GM19455 (cell line): ENCODE measurements around the gene SLC6A6.

Experiments
- ATAC-seq: cut with Tn5 transposase; IDR thresholded peaks from one replicate; pipeline ENCODE4 v1.9.1; 2021; ENCODE audit not compliant: unreplicated experiment

Gene SLC6A6

DNA sequence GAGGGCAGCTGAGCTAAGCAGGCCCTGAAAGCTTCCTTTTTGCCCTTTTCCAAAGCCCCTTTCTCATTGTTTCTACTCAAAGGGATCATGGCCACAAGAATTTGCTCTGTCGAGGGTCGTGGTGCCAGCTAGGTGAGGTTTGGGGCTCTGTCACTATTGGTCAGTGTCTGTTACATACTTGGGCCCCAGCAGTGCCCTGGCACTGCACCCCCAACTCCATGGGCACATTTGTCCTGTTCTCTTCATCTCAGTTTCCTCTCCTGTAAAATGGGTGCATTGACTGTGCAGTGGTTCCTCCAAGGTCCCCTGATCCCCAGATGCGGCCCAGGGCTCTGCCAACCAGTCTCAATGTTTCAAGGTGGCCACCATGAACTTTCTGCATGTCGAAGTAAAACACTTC, 62.1 kb downstream of the SLC6A6 start:
- ATAC-seq, result no peak

DNA sequence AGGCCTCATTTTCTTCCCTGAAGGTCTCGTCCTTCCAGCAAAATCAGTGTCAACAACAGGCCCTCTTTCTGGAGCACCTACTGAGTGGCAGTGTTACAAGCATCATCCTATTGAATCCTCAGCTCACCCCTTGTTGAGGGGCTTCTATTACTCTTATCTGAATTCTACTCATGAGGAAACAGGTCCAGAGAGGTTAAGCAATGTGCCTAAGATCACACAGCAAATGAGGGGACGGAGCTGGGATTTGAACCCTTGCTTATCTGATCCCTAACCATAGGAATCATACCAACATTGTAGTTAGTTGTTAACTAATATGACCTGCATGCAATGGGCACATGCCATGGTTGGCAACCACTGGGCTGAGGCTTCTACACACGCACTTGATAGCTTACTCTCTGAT, 63.0 kb downstream of the SLC6A6 start:
- no peak for ATAC-seq

DNA sequence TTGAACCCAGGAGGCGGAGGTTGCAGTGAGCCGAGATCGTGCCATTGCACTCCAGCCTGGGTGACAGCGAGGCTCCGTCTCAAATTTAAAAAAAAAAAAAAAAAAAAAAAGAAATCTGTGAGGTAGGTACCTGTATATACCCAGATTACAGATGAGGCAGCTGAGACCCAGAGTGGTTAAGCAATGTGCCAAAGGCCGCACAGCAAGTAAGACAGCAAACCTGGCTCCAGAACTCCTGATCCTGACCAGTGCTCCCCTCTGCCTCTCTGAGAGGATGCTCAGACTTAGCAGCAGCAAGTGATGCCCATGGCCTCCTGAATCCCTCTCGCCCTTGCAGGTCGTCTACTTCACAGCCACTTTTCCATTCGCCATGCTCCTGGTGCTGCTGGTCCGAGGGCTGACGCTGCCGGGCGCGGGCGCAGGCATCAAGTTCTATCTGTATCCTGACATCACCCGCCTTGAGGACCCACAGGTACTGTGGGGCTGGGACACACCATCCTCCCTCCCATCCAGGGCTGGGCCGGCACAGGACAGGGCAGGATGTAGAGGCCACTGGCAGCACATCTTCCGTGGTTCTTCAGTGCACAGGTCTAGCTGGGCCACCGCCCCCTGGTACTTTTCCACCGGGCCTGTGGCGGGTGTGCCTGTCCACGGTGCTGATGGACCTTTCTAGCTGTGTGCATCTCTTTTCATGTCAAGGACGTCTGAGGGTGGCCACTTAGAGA, 63.9 kb downstream of the SLC6A6 start:
- ATAC-seq, result no peak

DNA sequence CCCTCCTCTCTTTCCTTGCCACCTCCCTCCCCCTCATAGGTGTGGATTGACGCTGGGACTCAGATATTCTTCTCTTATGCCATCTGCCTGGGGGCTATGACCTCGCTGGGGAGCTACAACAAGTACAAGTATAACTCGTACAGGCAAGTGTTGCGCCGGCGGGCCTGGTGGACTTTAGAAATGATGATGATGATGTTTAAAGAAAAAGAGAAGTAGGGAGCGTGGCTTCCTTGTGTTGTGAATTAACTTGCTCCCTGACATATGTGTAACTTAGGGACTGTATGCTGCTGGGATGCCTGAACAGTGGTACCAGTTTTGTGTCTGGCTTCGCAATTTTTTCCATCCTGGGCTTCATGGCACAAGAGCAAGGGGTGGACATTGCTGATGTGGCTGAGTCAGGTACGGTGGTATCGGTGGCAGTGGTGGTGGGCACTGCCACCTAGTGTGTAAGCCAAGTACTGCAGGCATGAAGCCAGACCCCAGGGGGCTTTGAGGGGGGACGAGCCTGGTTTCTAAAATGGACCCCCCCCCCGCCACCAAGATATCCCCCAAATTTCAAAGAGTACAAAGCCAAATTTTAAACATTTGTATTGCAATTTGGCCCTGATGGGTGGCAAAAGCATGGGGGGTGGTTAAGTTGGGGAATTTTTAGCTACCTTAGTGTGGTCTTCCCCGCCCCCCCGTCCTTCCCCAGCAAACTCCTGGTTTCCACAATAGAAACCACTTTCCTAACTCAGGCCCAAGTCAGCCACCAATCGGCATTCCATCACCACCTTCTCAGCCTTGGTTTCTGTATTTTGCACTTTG, 65.6 kb downstream of the SLC6A6 start:
- no peak for ATAC-seq

DNA sequence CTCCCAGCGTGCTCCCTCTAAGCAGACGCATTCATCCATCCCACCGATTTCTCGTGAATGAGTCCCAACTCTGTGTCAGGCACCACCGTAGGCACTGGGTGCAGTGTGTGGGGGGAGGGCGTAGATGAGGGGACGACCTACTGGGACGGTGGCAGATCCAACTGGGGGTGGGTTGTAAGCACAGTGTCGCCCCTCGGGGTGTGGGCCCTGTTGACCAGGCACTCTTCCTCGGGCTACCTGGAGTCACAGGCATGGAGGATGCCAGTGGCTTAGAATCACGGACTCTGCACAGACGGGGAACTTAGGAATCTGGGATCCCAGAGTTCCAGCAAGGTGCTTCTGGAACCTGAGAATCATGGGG, 66.2 kb downstream of the SLC6A6 start:
- no peak for ATAC-seq

DNA sequence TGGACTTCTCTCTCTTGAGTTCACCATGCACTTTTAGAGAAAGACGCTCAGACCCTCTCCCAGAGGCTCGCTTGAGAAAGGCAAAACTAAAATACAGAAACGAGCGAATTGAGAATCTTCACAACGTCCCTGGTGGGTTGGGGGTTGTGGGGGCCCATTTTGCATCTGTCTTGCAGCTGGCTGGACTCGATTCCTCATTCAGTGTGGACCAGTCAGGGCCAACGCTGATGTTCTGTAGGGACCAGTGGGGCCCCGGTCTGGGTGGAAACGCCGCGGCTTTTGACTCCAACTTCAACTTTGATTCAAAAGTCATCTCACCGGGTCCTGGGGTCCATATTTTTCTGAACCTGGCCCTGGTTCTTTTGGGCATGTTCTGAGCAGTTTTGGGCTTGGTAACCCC, 68.1 kb downstream of the SLC6A6 start:
- ATAC-seq, result no peak

DNA sequence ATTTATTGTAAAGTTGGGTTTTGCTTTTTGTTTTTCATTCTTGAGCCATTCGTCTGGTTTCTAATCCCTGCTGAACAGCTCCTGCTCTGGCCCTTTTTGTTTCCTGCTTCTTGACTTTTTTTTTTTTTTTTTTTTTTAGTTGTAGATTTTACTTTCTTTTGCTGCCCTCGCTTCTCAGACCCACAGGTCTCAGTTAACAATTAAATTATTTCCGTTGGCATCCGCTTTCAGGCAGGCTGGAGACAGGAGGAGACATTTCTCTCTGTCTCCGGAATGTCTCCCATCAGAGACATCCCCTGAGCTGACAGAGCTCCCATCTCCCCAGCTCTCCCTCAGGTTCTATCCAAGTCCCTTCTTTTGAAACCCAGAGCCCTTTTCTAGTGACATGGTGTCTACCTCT, 68.6 kb downstream of the SLC6A6 start:
- ATAC-seq, result no peak

DNA sequence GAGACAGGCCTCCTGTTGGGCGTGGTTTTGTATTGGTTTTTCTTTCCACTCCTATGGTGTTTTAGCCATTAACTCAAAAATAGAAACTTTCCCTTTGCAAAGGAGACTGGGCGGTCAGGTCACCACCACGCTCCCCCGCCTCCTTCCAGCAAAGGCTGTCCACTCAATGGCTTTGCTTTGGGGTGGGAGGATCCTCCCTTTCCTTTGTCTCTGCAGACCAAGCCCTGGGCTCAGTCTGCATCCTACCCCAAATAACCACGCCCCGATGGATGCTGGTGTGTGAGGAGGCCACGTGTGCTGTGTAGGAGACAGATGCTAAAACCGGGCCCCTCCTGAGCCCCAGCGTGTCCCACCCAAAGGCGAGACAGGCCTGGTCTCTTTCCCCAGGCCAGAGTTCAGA, 69.3 kb downstream of the SLC6A6 start:
- no peak for ATAC-seq

DNA sequence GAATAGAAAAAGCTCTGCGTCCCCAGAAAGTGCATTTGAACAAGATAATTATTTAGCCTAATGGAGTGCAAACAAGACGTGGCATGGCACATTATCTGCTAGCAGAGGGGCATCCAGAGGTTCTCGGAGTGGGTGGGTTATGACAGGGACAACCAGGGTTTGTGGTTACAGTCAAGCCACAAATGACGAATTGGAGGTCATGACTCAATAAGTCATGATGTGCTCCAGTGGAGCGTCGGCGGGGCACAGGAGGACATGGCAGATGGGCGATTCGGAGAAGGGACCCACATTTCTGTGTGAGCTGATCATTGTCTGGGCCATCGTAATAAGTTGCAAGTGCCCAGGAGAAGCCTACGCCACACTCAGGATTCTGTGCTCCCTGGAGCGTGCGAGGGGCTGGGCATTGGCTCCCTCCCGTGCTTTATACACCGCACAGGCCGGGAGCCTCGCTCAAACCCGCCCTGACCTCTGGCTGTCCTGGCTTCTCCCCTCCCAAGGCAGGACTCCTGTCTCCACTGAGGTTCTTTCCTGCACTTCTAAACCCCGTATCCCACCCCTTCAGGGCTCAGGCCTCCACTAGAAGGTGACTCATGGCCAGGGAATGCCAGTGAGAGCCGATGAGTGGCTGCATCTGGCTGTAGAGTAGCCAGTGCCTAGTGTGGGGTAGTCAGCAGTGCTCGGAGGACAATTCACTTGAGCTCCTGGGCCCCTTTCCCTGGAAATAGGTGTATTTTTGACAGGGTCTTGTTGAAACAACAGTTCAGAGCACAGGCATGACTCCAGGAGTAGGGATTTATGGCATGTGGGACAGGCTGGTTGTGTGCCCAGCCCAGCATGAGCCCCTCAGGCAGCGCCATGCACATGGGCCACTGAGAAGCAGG, 70.3 kb downstream of the SLC6A6 start:
- ATAC-seq, result no peak

DNA sequence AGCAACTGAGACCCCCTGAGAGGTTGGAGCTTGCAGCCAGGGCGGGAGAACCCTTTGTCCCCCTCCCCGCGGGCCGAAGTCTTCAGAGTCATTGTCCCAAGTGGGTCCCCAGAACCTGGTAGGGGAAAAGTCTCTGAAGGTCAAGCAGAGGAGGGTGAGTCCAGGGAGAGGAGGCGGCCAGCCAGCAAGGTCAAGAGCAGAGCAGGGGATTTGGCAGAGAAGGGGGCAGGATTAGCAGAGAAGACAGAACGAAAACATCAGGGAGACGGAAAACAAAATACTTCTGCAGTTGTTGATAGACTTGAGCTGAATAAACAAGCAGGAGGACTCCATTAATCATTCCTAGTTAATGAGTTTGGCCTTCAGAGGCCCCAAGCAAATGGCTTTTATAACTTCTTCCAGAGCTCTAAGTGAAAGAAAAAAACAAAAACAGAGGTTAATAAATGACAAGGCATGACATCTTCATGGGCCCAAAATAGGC, 71.0 kb downstream of the SLC6A6 start:
- ATAC-seq, result no peak

DNA sequence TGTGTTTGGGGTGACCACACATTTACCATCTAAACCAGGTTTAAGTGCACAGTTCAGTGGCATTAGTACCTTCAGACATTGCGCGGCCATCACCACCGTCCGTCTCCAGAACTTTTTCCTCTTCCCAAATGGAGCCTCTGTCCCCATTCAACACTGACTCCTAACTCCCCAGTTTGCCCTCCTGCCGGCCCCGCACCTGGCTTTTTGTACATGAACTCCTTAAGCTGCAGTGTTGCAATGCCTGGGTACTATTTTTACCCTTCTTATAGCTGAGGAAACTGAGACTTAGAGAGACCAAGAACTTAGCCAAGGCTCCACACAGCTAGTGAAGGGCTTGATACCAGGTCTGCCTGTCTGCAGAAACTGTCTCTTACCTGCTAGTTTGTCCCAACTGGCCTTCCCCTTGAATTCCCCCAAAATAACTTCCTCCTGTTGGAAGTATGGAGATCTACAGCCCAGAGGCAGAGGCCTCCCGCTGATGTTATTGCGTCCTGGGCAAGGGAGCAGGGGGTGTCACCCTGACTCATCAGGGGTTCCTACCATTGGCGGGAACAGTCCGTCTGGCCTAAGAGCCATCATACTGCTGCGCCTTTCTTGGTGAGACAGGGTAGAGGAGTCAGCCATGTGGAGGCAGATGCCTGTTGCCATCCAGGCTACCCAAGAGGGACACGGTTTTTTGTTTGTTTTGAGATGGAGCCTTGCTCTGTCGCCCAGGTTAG, 72.1 kb downstream of the SLC6A6 start:
- ATAC-seq, result no peak

DNA sequence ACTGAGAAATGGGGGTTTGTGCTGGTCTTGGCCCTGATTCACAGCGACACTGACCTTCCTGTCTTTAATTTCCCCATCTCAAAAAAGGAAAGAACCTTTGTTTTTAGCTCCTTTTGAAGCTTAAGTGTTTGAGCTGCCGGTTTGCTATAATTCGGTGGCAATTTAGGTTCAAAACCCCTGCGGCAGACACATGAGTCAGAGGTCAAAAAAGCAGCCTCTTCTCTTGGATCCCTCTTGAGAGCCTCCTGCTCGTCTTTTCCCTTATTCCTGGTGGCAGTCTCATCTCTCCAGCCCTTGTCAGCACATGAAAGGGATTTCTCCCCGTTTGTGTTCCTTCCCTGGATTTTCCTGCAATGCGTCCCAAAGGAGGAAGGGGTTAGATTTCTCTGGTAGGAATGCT, 73.2 kb downstream of the SLC6A6 start:
- no peak for ATAC-seq

DNA sequence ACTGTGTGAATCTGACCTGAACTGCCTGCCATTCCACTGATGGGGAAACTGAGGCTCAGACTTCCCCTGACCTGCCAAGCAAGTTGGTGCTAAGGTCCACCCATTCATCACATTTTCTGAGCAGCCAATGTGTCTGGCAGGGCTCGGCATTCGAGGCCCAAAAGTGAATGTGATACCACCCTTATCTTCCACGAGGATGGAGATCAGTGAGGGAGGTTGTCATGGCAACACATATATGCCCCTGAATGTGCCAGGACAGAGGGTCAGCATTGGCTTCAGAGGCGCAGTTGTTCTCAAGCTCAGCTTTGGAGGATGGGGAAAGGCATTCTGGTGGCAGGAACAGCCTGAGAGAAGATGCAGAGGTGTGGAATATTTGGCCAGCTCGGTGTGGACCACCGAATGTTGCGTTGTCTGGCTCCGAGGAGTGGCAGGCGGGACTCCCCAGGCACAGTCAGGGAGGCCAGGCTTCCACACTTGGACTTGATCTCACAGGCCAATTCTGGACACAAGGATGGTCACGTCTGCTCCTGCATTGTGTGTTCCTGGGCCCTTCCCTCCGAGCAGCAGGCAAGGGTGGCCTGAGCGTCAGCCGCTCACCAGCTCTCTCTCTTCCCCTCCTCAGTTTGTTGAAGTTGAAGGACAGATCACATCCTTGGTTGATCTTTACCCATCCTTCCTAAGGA, 74.3 kb downstream of the SLC6A6 start:
- no peak for ATAC-seq

DNA sequence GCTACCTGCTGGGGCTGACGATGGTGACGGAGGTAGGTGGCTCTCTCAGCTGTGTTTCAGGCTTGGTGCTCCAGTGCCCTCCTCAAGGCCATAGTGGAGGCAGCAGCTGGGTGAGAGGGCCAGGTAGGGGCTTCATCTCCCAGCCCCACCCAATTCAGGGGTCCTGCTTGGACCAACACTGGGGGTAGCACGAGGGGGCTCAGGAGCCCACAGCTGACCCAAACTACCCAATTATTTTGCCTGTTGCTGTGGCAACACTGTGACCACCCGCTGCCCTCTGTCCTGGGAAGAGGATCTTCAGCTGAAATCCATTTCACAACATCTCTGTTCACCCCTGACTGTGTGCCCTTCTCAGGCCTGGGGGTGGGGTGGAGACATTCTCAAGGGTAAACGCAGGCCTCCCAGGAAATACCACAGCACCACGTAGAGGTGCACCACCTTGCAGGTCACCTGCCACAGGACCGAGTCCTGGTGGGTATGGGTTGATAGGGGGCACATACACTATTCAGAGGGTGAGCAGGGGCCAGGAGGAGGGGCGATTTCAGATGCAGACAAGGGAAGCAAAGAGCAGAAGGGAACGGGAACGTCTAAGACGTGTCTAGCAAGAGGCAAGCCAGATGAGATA, 75.0 kb downstream of the SLC6A6 start:
- ATAC-seq, result no peak

DNA sequence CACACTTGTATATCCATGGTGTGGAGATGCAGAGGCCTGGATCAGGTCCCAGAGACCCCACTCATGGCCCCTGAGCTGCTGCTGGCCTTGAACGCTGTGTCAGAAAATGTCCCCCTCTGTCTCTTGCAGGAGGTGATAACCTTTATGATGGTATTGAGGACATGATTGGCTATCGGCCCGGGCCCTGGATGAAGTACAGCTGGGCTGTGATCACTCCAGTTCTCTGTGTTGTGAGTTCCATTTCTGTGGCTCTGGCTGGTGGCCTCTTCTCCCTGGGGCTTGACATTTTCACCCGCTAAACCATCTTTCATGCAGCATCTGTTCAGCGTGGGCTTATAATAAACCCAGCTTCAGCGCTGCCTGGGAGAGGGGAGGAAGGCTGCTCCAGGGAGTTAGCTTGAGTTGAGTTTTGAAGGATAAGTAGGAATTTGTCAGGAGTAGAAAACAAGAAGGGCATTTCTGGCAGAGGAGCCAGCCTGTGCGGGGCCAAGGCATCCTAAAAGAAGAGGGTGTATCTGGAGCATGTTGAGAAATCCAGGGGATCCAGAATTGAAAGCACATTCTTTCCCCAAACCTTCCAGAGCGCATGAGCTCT, 76.6 kb downstream of the SLC6A6 start:
- no peak for ATAC-seq

DNA sequence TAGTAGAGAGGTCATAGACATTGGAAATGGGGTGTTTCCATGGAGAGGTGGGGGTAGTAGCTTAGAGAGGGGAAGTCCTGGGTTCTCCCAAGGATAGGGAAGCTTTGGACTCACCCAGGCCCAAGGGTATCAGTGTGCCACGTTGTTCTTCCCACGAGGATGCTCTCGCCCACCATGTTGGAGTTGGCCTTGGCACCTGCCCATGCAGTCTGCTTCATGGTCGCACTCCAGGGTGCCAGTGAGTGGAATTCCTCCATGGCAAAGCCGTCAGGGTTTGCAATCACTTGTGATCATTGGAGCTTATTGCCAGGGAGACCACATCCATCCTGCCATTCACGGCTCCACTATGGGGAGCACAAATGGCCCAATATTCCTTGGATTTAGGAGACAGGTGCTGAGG, 77.2 kb downstream of the SLC6A6 start:
- ATAC-seq, result no peak

DNA sequence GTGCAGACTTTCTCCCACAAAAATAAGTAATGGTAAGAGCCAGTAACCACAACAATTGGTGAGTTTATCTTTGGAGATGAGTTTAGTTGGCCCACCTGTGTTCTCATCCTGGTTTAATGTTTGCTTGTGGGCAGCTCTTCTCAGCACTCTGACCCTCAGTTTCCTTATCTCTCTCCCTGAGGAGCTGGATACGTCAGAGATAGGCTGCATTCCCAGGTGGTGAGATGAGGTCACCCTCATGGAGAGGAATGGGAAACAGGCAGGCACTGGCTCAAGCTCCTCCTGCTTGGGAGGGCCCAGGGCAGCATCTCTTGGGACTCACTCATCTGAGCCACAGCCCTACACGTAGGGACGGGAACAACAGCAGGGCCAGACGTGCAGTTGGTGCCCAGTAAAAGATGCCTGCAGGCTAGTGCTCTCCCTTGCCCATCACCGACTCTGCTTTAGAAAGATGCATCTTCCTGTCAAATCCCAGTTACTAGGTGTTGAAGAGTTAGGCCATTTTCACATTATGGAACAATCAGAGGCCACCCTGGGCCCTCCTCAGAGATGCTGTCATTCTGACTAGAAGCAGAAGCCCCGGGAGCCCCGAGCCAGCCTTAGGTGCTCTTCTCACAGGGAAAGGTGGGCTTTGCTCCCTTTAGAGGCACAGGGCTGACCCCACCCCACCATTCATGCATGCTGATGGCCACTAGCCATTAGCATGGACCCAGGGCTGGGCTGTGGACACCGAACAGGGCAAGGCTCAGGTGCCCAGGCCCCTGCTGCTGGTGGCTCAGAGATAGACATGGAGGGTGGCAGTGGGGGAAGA, 78.0 kb downstream of the SLC6A6 start:
- no peak for ATAC-seq

DNA sequence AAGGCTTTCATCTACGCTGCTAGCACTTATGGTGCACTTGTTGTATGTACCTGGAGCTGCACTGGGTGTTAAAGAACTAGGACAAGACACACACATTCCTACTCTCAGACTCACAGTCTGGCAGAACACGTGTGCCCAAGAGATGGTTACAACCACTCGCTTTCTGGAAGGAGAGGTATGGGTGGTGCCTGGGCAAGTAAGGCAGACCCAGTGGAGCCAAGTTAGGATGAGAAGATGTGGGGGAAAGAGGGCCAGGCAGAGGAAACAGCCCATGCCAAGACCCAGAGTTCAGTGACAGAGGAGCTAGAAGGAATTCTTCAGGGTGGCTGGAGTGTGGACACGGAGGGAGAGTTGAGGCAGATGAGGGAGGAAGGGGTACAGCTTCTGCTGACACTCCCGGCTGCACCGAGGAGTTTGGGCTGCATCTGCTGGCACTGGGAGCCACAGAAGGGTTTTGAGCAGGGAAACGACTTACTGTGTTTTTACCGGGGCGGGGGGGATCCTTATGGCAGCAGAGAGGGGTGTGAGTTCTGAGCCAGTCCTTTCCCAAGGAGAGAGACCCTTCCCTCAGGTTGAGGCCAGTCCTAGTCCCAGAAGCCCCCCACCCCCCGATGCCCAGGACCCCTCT, 78.7 kb downstream of the SLC6A6 start:
- no peak for ATAC-seq
